Limb (tissue), 2 donors: ENCODE measurements around the gene MAPK12.

Experiments used
- DNase-seq, 2 donors: peaks; one replicate each; pipeline ENCODE4 v3.0.0-alpha.2; 2016; ENCODE audit errors: extremely low spot score in 2 of 2

Gene MAPK12

GRCh38 chr22:50261615-50262459 lies at the start of gene MAPK12:
Gene MAPK12 (minus strand): TSS chr22:50261683. CDS start chr22:50261509, 174 bp downstream.
- no peak for DNase-seq

- DNase-seq: no peak
Measured at GRCh38 chr22:50310949-50311444, 49.5 kb upstream of the MAPK12 start.

GRCh38 chr22:50310031-50310722 lies 48.7 kb upstream of the MAPK12 start:
- DNase-seq: no peak

GRCh38 chr22:50309601-50309991 lies 48.1 kb upstream of the MAPK12 start:
- DNase-seq: no peak

- no peak for DNase-seq
Measured at GRCh38 chr22:50308986-50309600, 47.6 kb upstream of the MAPK12 start.

- DNase-seq: peak in 1 of 2 donors; percentile 64
Measured at GRCh38 chr22:50308597-50308935, 47.1 kb upstream of the MAPK12 start.

- DNase-seq: peak in 1 of 2 donors; percentile 72
Measured at GRCh38 chr22:50307890-50308596, 46.6 kb upstream of the MAPK12 start.

GRCh38 chr22:50306753-50307749 lies 45.6 kb upstream of the MAPK12 start, which contains the start of gene PLXNB2:
Gene PLXNB2 (minus strand): TSS chr22:50307646. CDS start chr22:50290584, 17,062 bp downstream.
- peak; percentile 89 to 90 for DNase-seq

- DNase-seq: peak; percentile 59 to 81
Measured at GRCh38 chr22:50305923-50306566, 44.6 kb upstream of the MAPK12 start.

GRCh38 chr22:50305393-50305922 lies 44.0 kb upstream of the MAPK12 start:
- no peak for DNase-seq

GRCh38 chr22:50304528-50305392 lies 43.3 kb upstream of the MAPK12 start:
- no peak for DNase-seq

- DNase-seq: no peak
Measured at GRCh38 chr22:50303848-50304527, 42.5 kb upstream of the MAPK12 start.

GRCh38 chr22:50303515-50303847 lies 42.0 kb upstream of the MAPK12 start:
- no peak for DNase-seq

- DNase-seq: peak; percentile 9 to 56
Measured at GRCh38 chr22:50302564-50302963, 41.1 kb upstream of the MAPK12 start.

- no peak for DNase-seq
Measured at GRCh38 chr22:50302041-50302541, 40.6 kb upstream of the MAPK12 start.

- peak; percentile 32 to 66 for DNase-seq
Measured at GRCh38 chr22:50301581-50301991, 40.1 kb upstream of the MAPK12 start.

- no peak for DNase-seq
Measured at GRCh38 chr22:50300620-50301257, 39.3 kb upstream of the MAPK12 start.
